Liver (tissue), 9 donors: ENCODE results near the gene PNPLA1. TPM values are rescaled to one million over a fixed set of nuclear protein-coding genes. Genes with fewer than 3 reads are reported as not detected.

ENCODE experiments used
- DNase-seq: peaks from one replicate; pipeline ENCODE4 v3.0.0-alpha.2; 2017; ENCODE audit warnings: low spot score
- H3K27ac ChIP-seq, 2 donors: one replicate each; pipeline ENCODE4 v1.7.0; 2013; ENCODE audit warnings: inconsistent platforms in 2 of 2, low read length in 2 of 2, control low read depth in 1 of 2, low read depth in 1 of 2, mild to moderate bottlenecking in 1 of 2
- H3K27me3 ChIP-seq, 4 donors: one replicate each; pipeline versions ENCODE4 v1.6.1 to v1.7.0; 2013; ENCODE audit warnings: low read length in 3 of 4, inconsistent platforms in 1 of 4, mild to moderate bottlenecking in 1 of 4, moderate library complexity in 1 of 4; ENCODE audit not compliant: control insufficient read depth in 4 of 4, insufficient read depth in 4 of 4
- H3K36me3 ChIP-seq, 4 donors: one replicate each; pipeline versions ENCODE4 v1.6.1 to v1.7.0; 2013; ENCODE audit warnings: low read length in 3 of 4, mild to moderate bottlenecking in 3 of 4, low read depth in 1 of 4, moderate library complexity in 1 of 4; ENCODE audit not compliant: control insufficient read depth in 4 of 4, insufficient read depth in 3 of 4
- H3K4me1 ChIP-seq, 4 donors: one replicate each; pipeline versions ENCODE4 v1.6.1 to v1.7.0; 2013; ENCODE audit warnings: low read length in 3 of 4, mild to moderate bottlenecking in 3 of 4, moderate library complexity in 1 of 4; ENCODE audit not compliant: control insufficient read depth in 4 of 4, insufficient read depth in 4 of 4
- H3K4me3 ChIP-seq, 3 donors: one replicate each; pipeline versions ENCODE4 v1.6.1 to v1.7.0; 2013; ENCODE audit warnings: low read length in 3 of 3, control low read depth in 1 of 3, low read depth in 1 of 3, mild to moderate bottlenecking in 1 of 3
- H3K9ac ChIP-seq, 2 donors: one replicate each; pipeline ENCODE4 v1.7.0; 2013; ENCODE audit warnings: low read length in 2 of 2, mild to moderate bottlenecking in 2 of 2, moderate library complexity in 2 of 2, control low read depth in 1 of 2, low read depth in 1 of 2
- H3K9me3 ChIP-seq, 4 donors: one replicate each; pipeline versions ENCODE4 v1.6.1 to v1.7.0; 2013; ENCODE audit warnings: low read length in 3 of 4; ENCODE audit not compliant: control insufficient read depth in 4 of 4
- EGR1 ChIP-seq, 2 donors: IDR thresholded peaks; 2 replicates each; pipeline ENCODE4 v1.6.1; 2016 to 2018; ENCODE audit warnings: antibody characterized with exemption in 2 of 2, low read depth in 2 of 2
- FOXA1 ChIP-seq: IDR thresholded peaks from 2 replicates; pipeline ENCODE4 v1.6.1; 2016; ENCODE audit warnings: antibody characterized with exemption
- FOXA2 ChIP-seq: IDR thresholded peaks from 2 replicates; pipeline ENCODE4 v1.6.1; 2016; ENCODE audit warnings: antibody characterized with exemption
- GABPA ChIP-seq, 2 donors: IDR thresholded peaks in 1 of 2; conservative IDR thresholded peaks in 1 of 2; 2 replicates each; pipeline ENCODE4 v1.6.1; 2016; ENCODE audit warnings: antibody characterized with exemption in 2 of 2, mild to moderate bottlenecking in 1 of 2, moderate library complexity in 1 of 2
- HNF4A ChIP-seq, 2 donors: conservative IDR thresholded peaks; 2 replicates each; pipeline ENCODE4 v1.6.1; 2016; ENCODE audit warnings: antibody characterized with exemption in 2 of 2, mild to moderate bottlenecking in 2 of 2
- HNF4G ChIP-seq: IDR thresholded peaks from 2 replicates; pipeline ENCODE4 v1.6.1; 2016; ENCODE audit warnings: antibody characterized with exemption
- JUND ChIP-seq, 2 donors: IDR thresholded peaks; 2 replicates each; pipeline ENCODE4 v1.6.1; 2016; ENCODE audit warnings: antibody characterized with exemption in 2 of 2
- NR2F2 ChIP-seq: IDR thresholded peaks from 2 replicates; pipeline ENCODE4 v1.6.1; 2016; ENCODE audit warnings: antibody characterized with exemption
- RAD21 ChIP-seq, 2 donors: IDR thresholded peaks; 2 replicates each; pipeline ENCODE4 v1.6.1; 2016; ENCODE audit warnings: antibody characterized with exemption in 2 of 2, mild to moderate bottlenecking in 2 of 2
- RXRA ChIP-seq, 2 donors: IDR thresholded peaks; 2 replicates each; pipeline ENCODE4 v1.6.1; 2017 to 2018; ENCODE audit warnings: antibody characterized with exemption in 2 of 2, mild to moderate bottlenecking in 1 of 2
- SP1 ChIP-seq: IDR thresholded peaks from 2 replicates; pipeline ENCODE4 v1.6.1; 2018; ENCODE audit warnings: antibody characterized with exemption, mild to moderate bottlenecking
- TAF1 ChIP-seq: conservative IDR thresholded peaks from 2 replicates; pipeline ENCODE4 v1.6.1; 2016; ENCODE audit warnings: antibody characterized with exemption, mild to moderate bottlenecking
- YY1 ChIP-seq: IDR thresholded peaks from 2 replicates; pipeline ENCODE4 v1.6.1; 2016; ENCODE audit warnings: antibody characterized with exemption, mild to moderate bottlenecking
- WGBS: extraction: QIAGEN DNeasy Blood & Tissue Kit; methylation state at CpG from one replicate; pipeline ENCODE4 v1.1.7; 2013; 5-methylcytosine and 5-hydroxymethylcytosine counted together
- polyA plus RNA-seq, 2 donors: library from polyadenylated mRNA; stranded (reverse) in 1 of 2; unstranded in 1 of 2; fragments of 200-250 nt in 1 of 2; fragments of >200 nt in 1 of 2; fragmentation: Nextera tagmentation in 1 of 2; extraction: Ambion mirVana in 1 of 2; gene quantifications; one replicate each; pipeline versions ENCODE4 v1.2.1 to v1.2.3, GENCODE V29; 2013 to 2015
- total RNA-seq, 2 donors: library from RNA; depleted of rRNA; stranded (reverse); fragments of >200 nt; gene quantifications; one replicate each; pipeline ENCODE4 v1.2.3, GENCODE V29; 2014
- TF ChIP-seq, protein P1 (sequence below): fragments of 150-350 bp; IDR thresholded peaks from 2 replicates; pipeline ENCODE4 v1.5.1; 2017; ENCODE audit warnings: improper control_type of control experiment, low read depth, low read length; ENCODE audit not compliant: missing input control
- TF ChIP-seq, protein P2 (sequence below): IDR thresholded peaks from 2 replicates; pipeline ENCODE4 v1.6.1; 2016; ENCODE audit warnings: antibody characterized with exemption
- TF ChIP-seq, protein P3 (sequence below): IDR thresholded peaks from 2 replicates; pipeline ENCODE4 v1.6.1; 2016; ENCODE audit warnings: antibody characterized with exemption, mild to moderate bottlenecking
- TF ChIP-seq, protein P4 (sequence below): IDR thresholded peaks from 2 replicates; pipeline ENCODE4 v1.6.1; 2016; ENCODE audit warnings: antibody characterized with exemption
- donor health status: healthy.
- donor health status: healthy.
- donor health status: healthy.
- donor health status: healthy.
- donor health status: healthy.

PNPLA1 gene
- total and polyA plus RNA-seq, 4 donors: 0.07 to 0.14 (median 0.08) TPM; not detected in 1

DNA sequence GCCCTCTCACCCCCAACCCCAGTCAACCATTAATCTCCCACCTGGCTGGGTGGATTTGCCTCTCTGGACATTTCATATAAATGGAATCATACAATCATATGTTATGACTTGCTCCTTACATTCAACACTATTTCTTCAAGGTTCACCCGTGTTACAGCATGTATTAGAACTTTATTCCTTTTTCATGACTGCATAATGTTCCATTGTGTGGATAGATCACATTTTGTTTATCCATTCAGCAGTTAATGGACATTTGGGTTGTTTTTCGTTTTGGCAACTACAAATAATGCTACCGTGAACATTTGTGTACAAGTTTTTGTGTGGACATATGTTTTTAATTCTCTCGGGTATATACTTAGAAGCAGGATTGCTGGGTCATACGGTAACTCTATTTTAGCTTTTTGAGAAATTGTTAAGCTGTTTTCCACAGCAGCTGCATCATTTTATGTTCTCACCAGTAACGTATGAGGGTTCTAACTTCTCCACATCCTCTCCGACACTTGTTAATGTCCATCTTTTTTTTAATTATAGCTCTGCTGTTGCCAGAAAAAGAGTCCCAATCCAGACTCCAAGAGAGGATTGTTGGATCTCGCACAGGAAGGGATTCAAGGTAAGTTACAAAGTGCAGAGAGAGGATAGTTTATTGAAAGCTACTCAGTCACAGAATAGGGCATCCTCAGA lies 82.8 kb downstream of the PNPLA1 start:
- no peak for DNase-seq
- no peaks in the 10 kb centered on the region for H3K9me3 ChIP-seq
- no peaks in the 10 kb centered on the region for H3K36me3 ChIP-seq
- TF ChIP-seq HNF4A (conservative IDR thresholded peaks at IDR 0.05) (no peak), RAD21 (IDR thresholded peaks at IDR 0.05) (no peak), GABPA (IDR thresholded peaks at IDR 0.05 in 1 of 2, conservative IDR thresholded peaks at IDR 0.05 in 1 of 2) (no peak), FOXA1 (no peak), FOXA2 (no peak), NR2F2 (no peak), TAF1 (no peak), YY1 (no peak), HNF4G (no peak), EGR1 (IDR thresholded peaks at IDR 0.05; ENCODE audit: low read depth in 2 of 2) (no peak), RXRA (IDR thresholded peaks at IDR 0.05) (no peak), SP1 (no peak), JUND (IDR thresholded peaks at IDR 0.05) (no peak)
- TF ChIP-seq, protein P1, sequence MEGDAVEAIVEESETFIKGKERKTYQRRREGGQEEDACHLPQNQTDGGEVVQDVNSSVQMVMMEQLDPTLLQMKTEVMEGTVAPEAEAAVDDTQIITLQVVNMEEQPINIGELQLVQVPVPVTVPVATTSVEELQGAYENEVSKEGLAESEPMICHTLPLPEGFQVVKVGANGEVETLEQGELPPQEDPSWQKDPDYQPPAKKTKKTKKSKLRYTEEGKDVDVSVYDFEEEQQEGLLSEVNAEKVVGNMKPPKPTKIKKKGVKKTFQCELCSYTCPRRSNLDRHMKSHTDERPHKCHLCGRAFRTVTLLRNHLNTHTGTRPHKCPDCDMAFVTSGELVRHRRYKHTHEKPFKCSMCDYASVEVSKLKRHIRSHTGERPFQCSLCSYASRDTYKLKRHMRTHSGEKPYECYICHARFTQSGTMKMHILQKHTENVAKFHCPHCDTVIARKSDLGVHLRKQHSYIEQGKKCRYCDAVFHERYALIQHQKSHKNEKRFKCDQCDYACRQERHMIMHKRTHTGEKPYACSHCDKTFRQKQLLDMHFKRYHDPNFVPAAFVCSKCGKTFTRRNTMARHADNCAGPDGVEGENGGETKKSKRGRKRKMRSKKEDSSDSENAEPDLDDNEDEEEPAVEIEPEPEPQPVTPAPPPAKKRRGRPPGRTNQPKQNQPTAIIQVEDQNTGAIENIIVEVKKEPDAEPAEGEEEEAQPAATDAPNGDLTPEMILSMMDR: no peak
- TF ChIP-seq, protein P2, sequence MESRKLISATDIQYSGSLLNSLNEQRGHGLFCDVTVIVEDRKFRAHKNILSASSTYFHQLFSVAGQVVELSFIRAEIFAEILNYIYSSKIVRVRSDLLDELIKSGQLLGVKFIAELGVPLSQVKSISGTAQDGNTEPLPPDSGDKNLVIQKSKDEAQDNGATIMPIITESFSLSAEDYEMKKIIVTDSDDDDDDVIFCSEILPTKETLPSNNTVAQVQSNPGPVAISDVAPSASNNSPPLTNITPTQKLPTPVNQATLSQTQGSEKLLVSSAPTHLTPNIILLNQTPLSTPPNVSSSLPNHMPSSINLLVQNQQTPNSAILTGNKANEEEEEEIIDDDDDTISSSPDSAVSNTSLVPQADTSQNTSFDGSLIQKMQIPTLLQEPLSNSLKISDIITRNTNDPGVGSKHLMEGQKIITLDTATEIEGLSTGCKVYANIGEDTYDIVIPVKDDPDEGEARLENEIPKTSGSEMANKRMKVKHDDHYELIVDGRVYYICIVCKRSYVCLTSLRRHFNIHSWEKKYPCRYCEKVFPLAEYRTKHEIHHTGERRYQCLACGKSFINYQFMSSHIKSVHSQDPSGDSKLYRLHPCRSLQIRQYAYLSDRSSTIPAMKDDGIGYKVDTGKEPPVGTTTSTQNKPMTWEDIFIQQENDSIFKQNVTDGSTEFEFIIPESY: no peak
- TF ChIP-seq, protein P3, sequence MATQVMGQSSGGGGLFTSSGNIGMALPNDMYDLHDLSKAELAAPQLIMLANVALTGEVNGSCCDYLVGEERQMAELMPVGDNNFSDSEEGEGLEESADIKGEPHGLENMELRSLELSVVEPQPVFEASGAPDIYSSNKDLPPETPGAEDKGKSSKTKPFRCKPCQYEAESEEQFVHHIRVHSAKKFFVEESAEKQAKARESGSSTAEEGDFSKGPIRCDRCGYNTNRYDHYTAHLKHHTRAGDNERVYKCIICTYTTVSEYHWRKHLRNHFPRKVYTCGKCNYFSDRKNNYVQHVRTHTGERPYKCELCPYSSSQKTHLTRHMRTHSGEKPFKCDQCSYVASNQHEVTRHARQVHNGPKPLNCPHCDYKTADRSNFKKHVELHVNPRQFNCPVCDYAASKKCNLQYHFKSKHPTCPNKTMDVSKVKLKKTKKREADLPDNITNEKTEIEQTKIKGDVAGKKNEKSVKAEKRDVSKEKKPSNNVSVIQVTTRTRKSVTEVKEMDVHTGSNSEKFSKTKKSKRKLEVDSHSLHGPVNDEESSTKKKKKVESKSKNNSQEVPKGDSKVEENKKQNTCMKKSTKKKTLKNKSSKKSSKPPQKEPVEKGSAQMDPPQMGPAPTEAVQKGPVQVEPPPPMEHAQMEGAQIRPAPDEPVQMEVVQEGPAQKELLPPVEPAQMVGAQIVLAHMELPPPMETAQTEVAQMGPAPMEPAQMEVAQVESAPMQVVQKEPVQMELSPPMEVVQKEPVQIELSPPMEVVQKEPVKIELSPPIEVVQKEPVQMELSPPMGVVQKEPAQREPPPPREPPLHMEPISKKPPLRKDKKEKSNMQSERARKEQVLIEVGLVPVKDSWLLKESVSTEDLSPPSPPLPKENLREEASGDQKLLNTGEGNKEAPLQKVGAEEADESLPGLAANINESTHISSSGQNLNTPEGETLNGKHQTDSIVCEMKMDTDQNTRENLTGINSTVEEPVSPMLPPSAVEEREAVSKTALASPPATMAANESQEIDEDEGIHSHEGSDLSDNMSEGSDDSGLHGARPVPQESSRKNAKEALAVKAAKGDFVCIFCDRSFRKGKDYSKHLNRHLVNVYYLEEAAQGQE: no peak
- TF ChIP-seq, protein P4, sequence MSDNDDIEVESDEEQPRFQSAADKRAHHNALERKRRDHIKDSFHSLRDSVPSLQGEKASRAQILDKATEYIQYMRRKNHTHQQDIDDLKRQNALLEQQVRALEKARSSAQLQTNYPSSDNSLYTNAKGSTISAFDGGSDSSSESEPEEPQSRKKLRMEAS: no peak
- H3K27me3 ChIP-seq: no peaks in the 10 kb centered on the region
- H3K4me3 ChIP-seq: no peak overlapping the region
- H3K9ac ChIP-seq: no peak overlapping the region
- 87% methylated on average over 8 of the region's 8 CpGs for WGBS
- H3K4me1 ChIP-seq: no peaks in the 10 kb centered on the region
- no peak overlapping the region for H3K27ac ChIP-seq
